KOPT-K1 (cell line): ENCODE results near the gene DENND10.
A peak's percentile ranks its signal among the peaks of the same experiment; 100 is the strongest.

Experiments
- H3K27ac ChIP-seq: fragments of 200-600 bp; sonication (generic); 2 replicates; pipeline ENCODE4 v1.5.1; 2016; ENCODE audit warnings: antibody characterized with exemption, mild to moderate bottlenecking, low read depth, low read length; ENCODE audit not compliant: poor library complexity, severe bottlenecking
- H3K36me3 ChIP-seq: fragments of 200-600 bp; sonication (generic); 2 replicates; pipeline ENCODE4 v1.5.1; 2017; ENCODE audit warnings: antibody characterized with exemption, mild to moderate bottlenecking, low read length, moderate library complexity; ENCODE audit not compliant: insufficient read depth
- H3K9me3 ChIP-seq: fragments of 200-600 bp; sonication (generic); 2 replicates; pipeline ENCODE4 v1.5.1; 2017; ENCODE audit warnings: antibody characterized with exemption, low read length, mild to moderate bottlenecking; ENCODE audit not compliant: insufficient read depth, poor library complexity, severe bottlenecking

Gene DENND10, protein sequence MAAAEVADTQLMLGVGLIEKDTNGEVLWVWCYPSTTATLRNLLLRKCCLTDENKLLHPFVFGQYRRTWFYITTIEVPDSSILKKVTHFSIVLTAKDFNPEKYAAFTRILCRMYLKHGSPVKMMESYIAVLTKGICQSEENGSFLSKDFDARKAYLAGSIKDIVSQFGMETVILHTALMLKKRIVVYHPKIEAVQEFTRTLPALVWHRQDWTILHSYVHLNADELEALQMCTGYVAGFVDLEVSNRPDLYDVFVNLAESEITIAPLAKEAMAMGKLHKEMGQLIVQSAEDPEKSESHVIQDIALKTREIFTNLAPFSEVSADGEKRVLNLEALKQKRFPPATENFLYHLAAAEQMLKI

GRCh38 chr10:119103903-119104653 lies at the start of gene DENND10:
Gene DENND10, plus strand, starts transcription at chr10:119104113. Its CDS starts 30 bp downstream, at chr10:119104143.
- Histone ChIP-seq H3K27ac (peak within 1 kb of the TSS; percentile 83), H3K9me3 (no peaks in the 10 kb centered on the region), H3K36me3 (peaks cover 37% of the 10 kb centered on the region)

GRCh38 chr10:119055472-119055871 lies 48.4 kb upstream of the DENND10 start:
- no peak overlapping the region for H3K27ac ChIP-seq
- peaks cover 100% of the 10 kb centered on the region for H3K36me3 ChIP-seq

GRCh38 chr10:119058010-119058409 lies 45.9 kb upstream of the DENND10 start:
- Histone ChIP-seq H3K27ac (no peak overlapping the region), H3K9me3 (no peaks in the 10 kb centered on the region), H3K36me3 (peaks cover 100% of the 10 kb centered on the region)

More at GRCh38 chr10:119055472-119055871, 48.4 kb upstream of the DENND10 start:
- no peaks in the 10 kb centered on the region for H3K9me3 ChIP-seq

GRCh38 chr10:119059557-119059956 lies 44.4 kb upstream of the DENND10 start:
- Histone ChIP-seq H3K9me3 (no peaks in the 10 kb centered on the region), H3K36me3 (peaks cover 100% of the 10 kb centered on the region), H3K27ac (no peak overlapping the region)

DNA sequence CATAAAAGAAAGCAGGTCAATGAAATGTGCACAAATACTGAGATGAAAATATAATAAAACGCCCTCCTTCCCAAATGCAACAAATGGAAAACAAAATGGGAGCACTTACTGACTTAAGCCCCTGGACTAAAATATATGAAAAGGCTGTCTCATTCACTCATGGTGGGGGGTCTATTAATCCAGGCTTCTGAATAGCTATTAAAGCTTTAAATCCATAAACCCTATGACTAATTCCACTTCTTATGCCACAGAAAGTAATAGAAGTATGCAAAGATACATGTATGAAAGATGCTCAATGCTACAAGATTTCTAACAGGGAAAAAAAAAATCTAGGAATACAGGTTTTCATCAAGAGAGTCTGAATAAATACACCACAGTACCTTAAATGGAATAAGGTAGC lies 43.8 kb upstream of the DENND10 start:
- H3K36me3 ChIP-seq: peaks cover 100% of the 10 kb centered on the region
- H3K9me3 ChIP-seq: no peaks in the 10 kb centered on the region

GRCh38 chr10:119061352-119061751 lies 42.6 kb upstream of the DENND10 start:
- H3K27ac ChIP-seq: no peak overlapping the region
- H3K9me3 ChIP-seq: no peaks in the 10 kb centered on the region
- H3K36me3 ChIP-seq: peaks cover 100% of the 10 kb centered on the region

More for the DNA sequence above, 43.8 kb upstream of the DENND10 start:
- no peak overlapping the region for H3K27ac ChIP-seq

GRCh38 chr10:119061926-119062325 lies 42.0 kb upstream of the DENND10 start:
- Histone ChIP-seq H3K36me3 (peaks cover 100% of the 10 kb centered on the region), H3K27ac (no peak overlapping the region), H3K9me3 (no peaks in the 10 kb centered on the region)

DNA sequence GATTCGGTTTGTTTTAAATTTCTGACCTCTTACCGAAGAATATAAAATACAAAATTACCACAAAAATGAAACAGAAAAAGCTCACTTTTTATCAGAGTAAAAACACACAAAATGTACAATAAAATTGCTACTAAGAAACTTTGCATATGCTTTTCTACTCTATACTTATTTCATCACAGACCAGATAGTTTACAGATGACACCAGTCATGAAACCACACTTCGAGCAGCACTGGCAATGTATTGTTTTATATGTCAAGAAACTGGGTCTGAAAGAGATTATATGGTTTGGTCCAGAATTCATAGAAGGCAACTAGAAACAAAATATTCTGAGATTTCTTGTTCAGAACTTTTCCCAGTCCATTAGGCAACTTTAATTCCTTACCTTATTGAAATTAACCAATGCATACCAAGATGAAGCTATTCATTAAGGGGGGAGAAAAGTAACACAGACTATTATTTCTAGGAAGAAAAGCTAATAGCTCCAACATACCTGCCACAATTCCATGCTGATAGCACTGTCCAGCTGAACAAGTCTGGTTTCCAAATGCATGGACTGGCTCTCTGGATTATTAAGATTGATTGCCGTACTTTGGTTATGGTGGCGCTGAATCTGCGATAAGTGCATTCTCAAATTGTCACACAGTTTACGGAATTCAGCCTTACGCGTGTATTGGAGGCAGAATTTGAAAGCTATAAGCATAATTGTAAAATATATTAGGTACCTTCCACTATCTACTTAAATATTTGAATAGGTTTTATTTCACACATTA lies 33.3 kb upstream of the DENND10 start:
- H3K36me3 ChIP-seq: peaks cover 87% of the 10 kb centered on the region
- H3K9me3 ChIP-seq: no peaks in the 10 kb centered on the region
- H3K27ac ChIP-seq: no peak overlapping the region

GRCh38 chr10:119073584-119073983 lies 30.3 kb upstream of the DENND10 start:
- H3K9me3 ChIP-seq: no peaks in the 10 kb centered on the region
- H3K36me3 ChIP-seq: peaks cover 84% of the 10 kb centered on the region

GRCh38 chr10:119078422-119079179 lies 25.3 kb upstream of the DENND10 start:
- Histone ChIP-seq H3K36me3 (peaks cover 47% of the 10 kb centered on the region), H3K9me3 (no peaks in the 10 kb centered on the region), H3K27ac (peak overlapping the region; percentile 97)

More at GRCh38 chr10:119073584-119073983, 30.3 kb upstream of the DENND10 start:
- H3K27ac ChIP-seq: no peak overlapping the region

DNA sequence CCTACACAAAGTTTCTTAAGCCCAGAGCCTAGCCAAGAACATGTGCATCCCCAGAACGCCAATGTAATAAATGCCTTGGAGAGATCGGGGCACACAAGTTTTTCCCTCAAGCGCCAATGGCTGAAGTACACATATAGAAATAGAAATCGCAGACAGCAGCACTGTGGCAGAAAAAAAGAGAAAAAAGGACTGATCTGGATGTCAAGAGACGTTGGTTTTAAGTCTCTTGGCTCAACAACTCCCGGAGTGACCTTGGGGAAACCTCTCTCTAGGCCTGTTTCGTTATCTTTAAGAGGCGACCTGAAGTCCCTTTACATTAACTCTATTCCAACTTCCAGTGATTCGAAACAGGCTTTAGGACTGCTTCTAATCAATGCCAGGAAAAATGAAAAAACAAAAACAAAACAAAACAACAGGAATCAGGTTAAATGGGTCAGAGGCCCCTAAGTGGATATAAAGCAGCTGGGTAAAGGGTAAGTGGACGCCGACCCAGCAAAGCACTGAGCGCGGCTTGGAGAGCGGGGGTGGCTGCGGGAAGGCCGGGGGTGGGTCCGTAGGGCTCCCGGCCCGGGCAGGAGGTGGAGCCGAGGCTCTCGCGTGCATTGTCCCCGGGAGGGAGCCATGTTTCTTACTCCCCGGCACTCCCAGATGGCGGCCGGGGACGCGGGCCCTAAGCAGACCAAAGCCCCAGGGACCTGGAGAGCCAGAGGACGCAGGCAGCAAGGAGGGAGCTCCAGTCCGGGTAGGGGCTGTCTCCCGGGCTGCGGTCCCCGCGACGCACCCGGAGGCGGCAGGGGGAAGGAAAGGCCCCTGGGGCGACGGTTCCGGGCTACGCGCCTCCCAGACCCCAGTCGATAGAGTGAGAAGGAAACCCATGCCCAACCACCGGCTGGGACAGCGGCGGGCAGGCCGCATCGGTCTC lies 24.1 kb upstream of the DENND10 start:
- peaks cover 40% of the 10 kb centered on the region for H3K36me3 ChIP-seq
- peak overlapping the region; percentile 97 for H3K27ac ChIP-seq
- H3K9me3 ChIP-seq: no peaks in the 10 kb centered on the region

GRCh38 chr10:119080521-119081259 lies 23.2 kb upstream of the DENND10 start, which contains the start of gene EIF3A:
Gene EIF3A, minus strand, starts transcription at chr10:119080817. Its CDS starts 141 bp downstream, at chr10:119080676.
- H3K36me3 ChIP-seq: peaks cover 40% of the 10 kb centered on the region
- peak within 1 kb of the TSS; percentile 97 for H3K27ac ChIP-seq
- H3K9me3 ChIP-seq: no peaks in the 10 kb centered on the region

- H3K27ac ChIP-seq: peak overlapping the region; percentile 28
- H3K9me3 ChIP-seq: no peaks in the 10 kb centered on the region
These were observed 19.0 kb upstream of the DENND10 start for GRCh38 chr10:119084896-119085295.

More at GRCh38 chr10:119084896-119085295, 19.0 kb upstream of the DENND10 start:
- H3K36me3 ChIP-seq: peaks cover under 1% of the 10 kb centered on the region; the same call in 1 of the 2 replicates
